NCI-H2227 treated with DMSO at 0.1 percent for 48 hours (cell line): ENCODE data around the gene ACTMAP.

Source experiments
- DNase-seq: peaks from one replicate; lab custom pipeline; 2025; lab: John Stamatoyannopoulos, UW

The ACTMAP gene

GRCh38 chr19:40693896-40694295 lies 56.4 kb downstream of the ACTMAP start:
- DNase-seq = no peak

- no peak for DNase-seq
These were observed 57.0 kb downstream of the ACTMAP start for GRCh38 chr19:40693150-40693788.

- no peak for DNase-seq
These were observed 58.1 kb downstream of the ACTMAP start for GRCh38 chr19:40692212-40692551.

- DNase-seq = no peak
These were observed 58.7 kb downstream of the ACTMAP start for GRCh38 chr19:40691421-40692211.
